ENCODE results near the gene KRT78.

DNA sequence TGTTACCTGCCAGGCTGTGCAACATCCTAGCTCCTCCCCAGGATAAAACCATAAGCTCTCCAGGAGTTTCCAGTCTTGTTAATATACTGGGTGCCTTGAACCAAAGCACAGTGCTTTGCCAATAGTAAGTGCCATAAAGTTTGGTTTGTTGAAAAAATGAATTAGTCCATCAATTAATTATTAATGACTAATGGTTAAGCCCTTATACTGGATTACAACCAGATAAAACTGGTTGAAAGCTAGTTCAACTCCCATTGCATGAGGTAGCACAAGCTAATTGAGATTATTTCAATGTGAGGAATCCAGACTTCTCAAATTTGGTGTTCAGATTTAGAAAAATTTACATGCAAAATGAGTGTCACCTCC is 51.3 kb downstream of the KRT78 start:
- TF ChIP-seq, protein P1, sequence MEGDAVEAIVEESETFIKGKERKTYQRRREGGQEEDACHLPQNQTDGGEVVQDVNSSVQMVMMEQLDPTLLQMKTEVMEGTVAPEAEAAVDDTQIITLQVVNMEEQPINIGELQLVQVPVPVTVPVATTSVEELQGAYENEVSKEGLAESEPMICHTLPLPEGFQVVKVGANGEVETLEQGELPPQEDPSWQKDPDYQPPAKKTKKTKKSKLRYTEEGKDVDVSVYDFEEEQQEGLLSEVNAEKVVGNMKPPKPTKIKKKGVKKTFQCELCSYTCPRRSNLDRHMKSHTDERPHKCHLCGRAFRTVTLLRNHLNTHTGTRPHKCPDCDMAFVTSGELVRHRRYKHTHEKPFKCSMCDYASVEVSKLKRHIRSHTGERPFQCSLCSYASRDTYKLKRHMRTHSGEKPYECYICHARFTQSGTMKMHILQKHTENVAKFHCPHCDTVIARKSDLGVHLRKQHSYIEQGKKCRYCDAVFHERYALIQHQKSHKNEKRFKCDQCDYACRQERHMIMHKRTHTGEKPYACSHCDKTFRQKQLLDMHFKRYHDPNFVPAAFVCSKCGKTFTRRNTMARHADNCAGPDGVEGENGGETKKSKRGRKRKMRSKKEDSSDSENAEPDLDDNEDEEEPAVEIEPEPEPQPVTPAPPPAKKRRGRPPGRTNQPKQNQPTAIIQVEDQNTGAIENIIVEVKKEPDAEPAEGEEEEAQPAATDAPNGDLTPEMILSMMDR (conservative IDR thresholded peaks at IDR 0.05; ENCODE audit: low read length) = no peak
- no peak for TF ChIP-seq EZH2phosphoT487 (IDR thresholded peaks at IDR 0.05; ENCODE audit: borderline replicate concordance, low read depth, low read length)
